ENCODE measurements around the gene SCG3.

Gene SCG3

DNA sequence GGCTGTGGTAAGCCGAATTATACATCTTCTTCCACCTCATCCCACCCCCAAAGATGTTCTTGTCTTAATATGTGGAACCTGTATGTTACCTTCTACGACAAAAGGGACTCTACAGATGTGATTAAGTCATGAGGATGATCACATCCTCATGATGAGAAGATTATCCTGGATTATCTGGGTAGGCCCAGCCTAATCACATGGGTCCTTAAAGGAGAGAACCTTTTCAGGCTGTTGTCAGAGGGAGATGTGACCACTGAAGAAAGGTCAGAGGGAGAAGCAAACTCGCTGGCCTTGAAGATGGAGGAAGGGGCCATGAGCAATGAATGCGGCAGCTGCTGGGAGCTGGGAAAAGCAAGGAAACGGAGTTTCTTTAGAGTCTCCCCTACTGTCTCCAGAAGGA lies 12.9 kb upstream of the SCG3 start:
- TF ChIP-seq, protein P1, sequence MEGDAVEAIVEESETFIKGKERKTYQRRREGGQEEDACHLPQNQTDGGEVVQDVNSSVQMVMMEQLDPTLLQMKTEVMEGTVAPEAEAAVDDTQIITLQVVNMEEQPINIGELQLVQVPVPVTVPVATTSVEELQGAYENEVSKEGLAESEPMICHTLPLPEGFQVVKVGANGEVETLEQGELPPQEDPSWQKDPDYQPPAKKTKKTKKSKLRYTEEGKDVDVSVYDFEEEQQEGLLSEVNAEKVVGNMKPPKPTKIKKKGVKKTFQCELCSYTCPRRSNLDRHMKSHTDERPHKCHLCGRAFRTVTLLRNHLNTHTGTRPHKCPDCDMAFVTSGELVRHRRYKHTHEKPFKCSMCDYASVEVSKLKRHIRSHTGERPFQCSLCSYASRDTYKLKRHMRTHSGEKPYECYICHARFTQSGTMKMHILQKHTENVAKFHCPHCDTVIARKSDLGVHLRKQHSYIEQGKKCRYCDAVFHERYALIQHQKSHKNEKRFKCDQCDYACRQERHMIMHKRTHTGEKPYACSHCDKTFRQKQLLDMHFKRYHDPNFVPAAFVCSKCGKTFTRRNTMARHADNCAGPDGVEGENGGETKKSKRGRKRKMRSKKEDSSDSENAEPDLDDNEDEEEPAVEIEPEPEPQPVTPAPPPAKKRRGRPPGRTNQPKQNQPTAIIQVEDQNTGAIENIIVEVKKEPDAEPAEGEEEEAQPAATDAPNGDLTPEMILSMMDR (IDR thresholded peaks at IDR 0.05; ENCODE audit: insufficient read depth, low read length, poor library complexity, severe bottlenecking): no peak
- no peak for DNase-seq (ENCODE audit: extremely low read depth, insufficient read length)

DNA sequence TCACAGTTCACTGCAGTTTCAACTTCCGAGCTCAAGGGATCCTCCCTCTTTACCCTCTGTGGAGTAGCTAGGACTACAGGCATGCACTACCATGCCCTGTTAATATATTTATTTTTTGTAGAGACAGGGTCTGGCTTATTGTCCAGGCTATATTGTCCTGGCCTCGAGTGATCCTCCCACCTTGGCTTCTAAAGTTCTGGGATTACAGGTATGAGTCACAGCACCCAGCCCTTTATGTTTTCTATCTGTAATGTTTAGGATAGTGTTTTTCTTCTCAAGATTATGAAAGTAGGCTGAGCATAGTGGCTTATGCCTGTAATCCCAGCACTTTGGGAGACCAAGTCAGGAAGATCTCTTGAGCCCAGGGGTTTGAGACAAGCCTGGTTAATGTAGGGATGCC lies 11.9 kb upstream of the SCG3 start:
- no peak for DNase-seq (ENCODE audit: extremely low read depth, insufficient read length)
- TF ChIP-seq, protein P1 (IDR thresholded peaks at IDR 0.05; ENCODE audit: insufficient read depth, low read length, poor library complexity, severe bottlenecking): no peak
- H3K36me3 ChIP-seq (ENCODE audit: control insufficient read depth, insufficient read depth, low read length): no peaks in the 10 kb centered on the region
- H3K27me3 ChIP-seq (replicated peaks; ENCODE audit: control insufficient read depth, insufficient read depth, low read length): no peaks in the 10 kb centered on the region; the same call in 1 of the 2 replicates
- no peak overlapping the region for H3K4me3 ChIP-seq (replicated peaks; ENCODE audit: low read depth, low read length)

More for the DNA sequence above, 12.9 kb upstream of the SCG3 start:
- Histone ChIP-seq H3K27me3 (replicated peaks; ENCODE audit: control insufficient read depth, insufficient read depth, low read length) (no peaks in the 10 kb centered on the region; the same call in 1 of the 2 replicates), H3K4me3 (replicated peaks; ENCODE audit: low read depth, low read length) (no peak overlapping the region), H3K36me3 (ENCODE audit: control insufficient read depth, insufficient read depth, low read length) (no peaks in the 10 kb centered on the region)

DNA sequence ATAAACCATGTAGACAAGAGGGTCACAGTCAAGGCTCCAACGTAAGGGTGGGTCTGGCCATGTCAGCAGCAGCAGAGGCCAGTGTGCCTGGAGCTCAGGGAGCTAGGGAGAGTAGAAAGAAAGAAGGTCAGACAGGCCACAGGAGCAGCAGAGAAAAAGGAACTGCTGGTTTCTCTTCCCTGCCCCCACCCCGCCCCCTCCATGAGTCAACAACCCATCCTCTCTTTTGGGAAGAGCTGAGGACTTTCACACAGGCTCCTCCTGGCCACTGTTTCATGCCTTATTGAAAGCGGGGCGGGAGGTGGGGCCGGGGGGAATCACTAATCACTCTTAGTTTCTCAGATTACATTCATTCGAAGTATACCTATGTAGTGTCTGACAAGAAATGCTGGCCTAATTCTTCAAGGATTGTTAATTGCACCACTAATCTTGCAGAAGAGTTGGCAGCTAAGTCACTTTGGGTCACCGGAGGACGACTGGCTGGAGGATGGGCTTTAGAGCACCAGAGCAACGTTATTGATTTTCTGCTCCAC lies 9.1 kb upstream of the SCG3 start:
- Histone ChIP-seq H3K27me3 (replicated peaks; ENCODE audit: control insufficient read depth, insufficient read depth, low read length) (no peaks in the 10 kb centered on the region), H3K36me3 (ENCODE audit: control insufficient read depth, insufficient read depth, low read length) (no peaks in the 10 kb centered on the region), H3K4me3 (replicated peaks; ENCODE audit: low read depth, low read length) (no peak overlapping the region)
- TF ChIP-seq, protein P1 (IDR thresholded peaks at IDR 0.05; ENCODE audit: insufficient read depth, low read length, poor library complexity, severe bottlenecking): no peak
- DNase-seq (ENCODE audit: extremely low read depth, insufficient read length): no peak

DNA sequence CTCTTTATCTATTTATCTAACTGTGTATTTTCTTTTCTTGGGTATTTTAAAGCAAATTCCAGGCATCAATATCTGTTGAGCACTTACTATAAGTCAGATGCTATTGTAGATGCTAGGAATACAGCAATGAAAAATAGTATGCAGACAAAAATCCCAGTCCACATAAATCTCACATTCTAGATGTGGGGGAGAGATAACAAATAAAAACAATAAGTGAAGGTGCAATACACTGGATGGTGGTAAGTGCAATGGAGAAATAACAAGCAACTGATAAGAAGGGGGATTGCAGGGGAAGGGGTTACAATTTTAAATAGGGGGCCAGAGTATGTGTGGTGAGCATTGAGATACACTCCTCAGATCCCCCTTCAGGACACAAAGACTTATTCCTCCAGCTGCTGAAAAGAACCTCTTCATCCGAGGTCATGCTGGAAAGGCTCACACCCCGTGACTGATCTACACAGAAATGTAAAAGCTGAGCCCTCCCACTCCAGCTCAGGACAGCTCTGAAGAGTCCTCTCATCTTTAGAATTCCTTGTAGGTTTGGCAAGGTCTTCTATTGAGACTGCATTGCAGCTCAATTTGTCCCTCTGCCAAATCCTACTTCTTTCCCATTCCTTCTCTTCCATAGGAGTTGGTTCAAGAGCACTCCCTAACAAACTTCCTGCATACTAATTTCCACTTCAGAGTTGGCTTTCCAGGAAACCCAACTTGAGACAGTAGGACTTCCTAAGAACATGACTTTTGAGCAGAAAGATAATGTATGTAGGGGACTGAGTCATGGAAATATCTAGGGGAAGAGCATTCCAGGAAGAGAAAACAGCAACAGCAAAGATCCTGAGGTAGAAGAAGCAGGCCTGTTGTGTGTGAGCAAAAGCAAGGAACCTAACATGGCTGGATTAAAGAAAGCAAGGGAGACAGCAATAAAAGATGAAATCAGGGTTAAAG lies 8.1 kb upstream of the SCG3 start:
- TF ChIP-seq, protein P1 (IDR thresholded peaks at IDR 0.05; ENCODE audit: insufficient read depth, low read length, poor library complexity, severe bottlenecking): no peak
- Histone ChIP-seq H3K36me3 (ENCODE audit: control insufficient read depth, insufficient read depth, low read length) (no peaks in the 10 kb centered on the region), H3K4me3 (replicated peaks; ENCODE audit: low read depth, low read length) (no peak overlapping the region), H3K27me3 (replicated peaks; ENCODE audit: control insufficient read depth, insufficient read depth, low read length) (no peaks in the 10 kb centered on the region)
- DNase-seq (ENCODE audit: extremely low read depth, insufficient read length): no peak

DNA sequence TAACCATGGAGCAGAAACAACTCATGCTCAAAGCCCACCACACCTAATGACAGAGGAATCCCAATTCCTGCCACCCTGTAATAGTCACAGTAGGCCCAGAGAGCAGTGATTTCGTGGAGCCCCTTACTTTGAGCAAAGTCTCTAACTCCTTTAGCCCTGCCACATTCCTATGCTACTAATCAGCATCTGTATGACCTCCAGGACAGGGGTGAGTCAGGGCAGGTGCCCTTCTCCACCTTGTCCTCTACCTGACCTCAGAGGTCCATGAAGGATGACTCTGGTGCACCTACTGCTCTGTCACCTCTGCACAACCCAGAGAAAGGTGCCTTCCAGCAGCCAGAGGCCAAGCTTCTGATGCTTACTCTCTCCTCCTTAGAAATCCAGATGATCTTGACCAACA lies 6.1 kb upstream of the SCG3 start:
- no peaks in the 10 kb centered on the region for H3K27me3 ChIP-seq (replicated peaks; ENCODE audit: control insufficient read depth, insufficient read depth, low read length)
- DNase-seq (ENCODE audit: extremely low read depth, insufficient read length): no peak
- H3K4me3 ChIP-seq (replicated peaks; ENCODE audit: low read depth, low read length): no peak overlapping the region
- TF ChIP-seq, protein P1 (IDR thresholded peaks at IDR 0.05; ENCODE audit: insufficient read depth, low read length, poor library complexity, severe bottlenecking): no peak
- no peaks in the 10 kb centered on the region for H3K36me3 ChIP-seq (ENCODE audit: control insufficient read depth, insufficient read depth, low read length)
